ENCODE results near the gene CSF2.

- TF ChIP-seq CTCF (conservative IDR thresholded peaks at IDR 0.05 in 1 of 2, IDR thresholded peaks at IDR 0.05 in 1 of 2; ENCODE audit: extremely low read depth in 1 of 2, insufficient read depth in 1 of 2, low read depth in 1 of 2, low read length in 2 of 2), result no peak
- TF ChIP-seq EZH2 (IDR thresholded peaks at IDR 0.05; ENCODE audit: borderline replicate concordance, low read length), result no peak
Measured at GRCh38 chr5:132086277-132086794, 12.7 kb downstream of the CSF2 start.

Measured in mammary epithelial cell (primary cell).